ENCODE data around the gene MICB. TPM values are rescaled to one million over a fixed set of nuclear protein-coding genes. Genes with fewer than 3 reads are reported as not detected.

The MICB gene
- total and polyA plus RNA-seq, 9 of the 15 experiments (the other 6 are each of a cell fraction or from before 2014, with no cell fraction given), result 13.3 to 34.5 (median 19.8) TPM

DNA sequence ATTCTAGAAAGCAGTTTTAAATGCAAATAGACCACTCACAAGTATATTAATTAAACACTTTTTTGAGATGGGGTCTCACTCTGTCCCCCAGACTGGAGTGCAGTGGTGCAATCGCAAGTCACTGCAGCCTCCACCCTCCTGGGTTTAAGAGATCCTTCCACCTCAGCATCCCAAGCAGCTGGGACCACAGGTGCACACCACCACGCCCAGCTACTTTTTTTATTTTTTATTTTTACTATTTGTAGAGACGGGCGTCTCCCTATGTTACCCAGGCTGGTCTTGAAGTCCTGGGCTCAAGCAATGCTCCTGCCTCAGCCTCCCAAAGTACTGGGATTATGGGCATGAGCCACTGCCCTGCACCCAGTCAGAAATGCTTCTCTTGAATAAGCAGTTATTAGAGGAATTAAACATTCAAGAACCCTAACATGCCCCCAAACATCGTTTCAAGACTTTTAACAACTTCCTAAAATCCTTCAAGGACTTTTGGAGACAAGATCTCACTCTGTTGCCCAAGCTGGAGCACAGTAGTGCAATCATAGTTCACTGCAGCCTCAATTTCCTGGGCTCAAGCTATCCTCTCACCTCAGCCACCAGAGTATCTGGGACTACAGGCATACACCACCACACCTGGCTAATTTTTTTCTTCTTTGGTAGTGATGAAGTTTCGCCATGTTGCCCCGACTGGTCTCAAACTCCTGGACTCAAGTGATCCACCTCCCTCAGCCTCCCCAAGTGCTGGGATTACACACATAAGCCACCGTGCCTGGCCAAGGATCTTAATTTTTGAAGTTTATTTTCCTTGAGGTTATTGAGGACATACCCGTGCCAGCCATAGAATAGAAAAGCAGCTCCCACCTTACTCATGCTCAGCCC, 34.1 kb downstream of the MICB start (continued):
- TF ChIP-seq MYNN (IDR thresholded peaks at IDR 0.05) (0 out of 2 replicates have a peak, but pooled peaks have one; percentile 34), MYNN (CRISPR knock-in tag; IDR thresholded peaks at IDR 0.05) (no peak), ILF3 (IDR thresholded peaks at IDR 0.05; ENCODE audit: borderline replicate concordance) (peak; percentile 75; the same call in 1 of the 2 replicates)

DNA sequence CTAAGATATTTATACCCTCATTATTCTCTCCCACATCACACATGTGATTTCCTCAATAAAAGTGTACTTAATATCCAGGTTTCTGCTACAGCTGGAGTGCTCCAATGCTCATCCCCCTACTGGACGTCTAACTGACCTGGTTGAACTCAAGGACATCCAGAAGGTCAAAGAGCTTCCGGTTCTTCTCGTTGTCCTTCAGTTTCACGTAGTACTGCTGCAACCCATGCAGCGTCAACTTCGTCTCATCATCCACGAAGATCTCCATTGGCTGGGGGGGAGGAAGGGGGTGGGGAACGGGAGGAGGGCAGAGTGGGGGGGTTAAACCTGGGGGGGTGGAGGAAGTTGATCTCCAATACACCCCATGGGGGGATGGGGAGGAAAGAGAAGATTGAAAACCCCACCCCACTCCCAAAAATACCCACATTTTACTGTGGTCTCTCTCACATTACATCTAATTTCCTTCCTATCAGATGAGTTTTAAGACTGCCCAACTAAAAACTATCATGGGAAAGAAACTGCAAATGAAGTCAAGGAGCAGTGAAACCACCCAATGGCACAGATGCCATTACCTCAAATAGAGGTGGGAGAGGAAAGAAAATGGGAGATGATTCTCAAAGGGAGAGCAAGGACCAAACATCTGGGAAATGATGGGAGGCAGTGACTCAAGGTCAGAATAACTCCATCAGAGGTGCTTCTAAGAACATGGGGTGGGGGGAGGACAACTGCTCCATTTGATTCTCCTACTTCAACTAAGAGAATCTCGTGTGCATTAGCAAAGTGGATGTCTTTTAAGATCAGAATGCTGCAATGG, 34.9 kb downstream of the MICB start:
- POLR2A ChIA-PET, result interaction anchor here (0.6 to 6.3 kb wide), 14 partner anchors 7 to 1221 kb away, joined by 3 to 107 read pairs (median 4); partner anchors contain the start of genes ATP6V1G2, DDX39B, MICB and NCR3
- BruUV-seq (replicated peaks), result no TSS peak
- TF ChIP-seq, protein P1, sequence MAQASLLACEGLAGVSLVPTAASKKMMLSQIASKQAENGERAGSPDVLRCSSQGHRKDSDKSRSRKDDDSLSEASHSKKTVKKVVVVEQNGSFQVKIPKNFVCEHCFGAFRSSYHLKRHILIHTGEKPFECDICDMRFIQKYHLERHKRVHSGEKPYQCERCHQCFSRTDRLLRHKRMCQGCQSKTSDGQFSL (CRISPR knock-in tag; IDR thresholded peaks at IDR 0.05), result no peak
- TF ChIP-seq, protein P1 (tag; IDR thresholded peaks at IDR 0.05), result peak in 1 of 2 experiments; percentile 76; a peak in 2 of 4 replicates
- TF ChIP-seq, protein P2, sequence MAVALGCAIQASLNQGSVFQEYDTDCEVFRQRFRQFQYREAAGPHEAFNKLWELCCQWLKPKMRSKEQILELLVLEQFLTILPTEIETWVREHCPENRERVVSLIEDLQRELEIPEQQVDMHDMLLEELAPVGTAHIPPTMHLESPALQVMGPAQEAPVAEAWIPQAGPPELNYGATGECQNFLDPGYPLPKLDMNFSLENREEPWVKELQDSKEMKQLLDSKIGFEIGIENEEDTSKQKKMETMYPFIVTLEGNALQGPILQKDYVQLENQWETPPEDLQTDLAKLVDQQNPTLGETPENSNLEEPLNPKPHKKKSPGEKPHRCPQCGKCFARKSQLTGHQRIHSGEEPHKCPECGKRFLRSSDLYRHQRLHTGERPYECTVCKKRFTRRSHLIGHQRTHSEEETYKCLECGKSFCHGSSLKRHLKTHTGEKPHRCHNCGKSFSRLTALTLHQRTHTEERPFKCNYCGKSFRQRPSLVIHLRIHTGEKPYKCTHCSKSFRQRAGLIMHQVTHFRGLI (CRISPR knock-in tag; IDR thresholded peaks at IDR 0.05), result no peak
- TF ChIP-seq, protein P3, sequence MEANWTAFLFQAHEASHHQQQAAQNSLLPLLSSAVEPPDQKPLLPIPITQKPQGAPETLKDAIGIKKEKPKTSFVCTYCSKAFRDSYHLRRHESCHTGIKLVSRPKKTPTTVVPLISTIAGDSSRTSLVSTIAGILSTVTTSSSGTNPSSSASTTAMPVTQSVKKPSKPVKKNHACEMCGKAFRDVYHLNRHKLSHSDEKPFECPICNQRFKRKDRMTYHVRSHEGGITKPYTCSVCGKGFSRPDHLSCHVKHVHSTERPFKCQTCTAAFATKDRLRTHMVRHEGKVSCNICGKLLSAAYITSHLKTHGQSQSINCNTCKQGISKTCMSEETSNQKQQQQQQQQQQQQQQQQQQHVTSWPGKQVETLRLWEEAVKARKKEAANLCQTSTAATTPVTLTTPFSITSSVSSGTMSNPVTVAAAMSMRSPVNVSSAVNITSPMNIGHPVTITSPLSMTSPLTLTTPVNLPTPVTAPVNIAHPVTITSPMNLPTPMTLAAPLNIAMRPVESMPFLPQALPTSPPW (CRISPR knock-in tag; IDR thresholded peaks at IDR 0.05), result peak; percentile 54; the same call in 1 of the 2 replicates
- TF ChIP-seq NR2F6 (CRISPR knock-in tag; IDR thresholded peaks at IDR 0.05), result no peak
- TF ChIP-seq, protein P4, sequence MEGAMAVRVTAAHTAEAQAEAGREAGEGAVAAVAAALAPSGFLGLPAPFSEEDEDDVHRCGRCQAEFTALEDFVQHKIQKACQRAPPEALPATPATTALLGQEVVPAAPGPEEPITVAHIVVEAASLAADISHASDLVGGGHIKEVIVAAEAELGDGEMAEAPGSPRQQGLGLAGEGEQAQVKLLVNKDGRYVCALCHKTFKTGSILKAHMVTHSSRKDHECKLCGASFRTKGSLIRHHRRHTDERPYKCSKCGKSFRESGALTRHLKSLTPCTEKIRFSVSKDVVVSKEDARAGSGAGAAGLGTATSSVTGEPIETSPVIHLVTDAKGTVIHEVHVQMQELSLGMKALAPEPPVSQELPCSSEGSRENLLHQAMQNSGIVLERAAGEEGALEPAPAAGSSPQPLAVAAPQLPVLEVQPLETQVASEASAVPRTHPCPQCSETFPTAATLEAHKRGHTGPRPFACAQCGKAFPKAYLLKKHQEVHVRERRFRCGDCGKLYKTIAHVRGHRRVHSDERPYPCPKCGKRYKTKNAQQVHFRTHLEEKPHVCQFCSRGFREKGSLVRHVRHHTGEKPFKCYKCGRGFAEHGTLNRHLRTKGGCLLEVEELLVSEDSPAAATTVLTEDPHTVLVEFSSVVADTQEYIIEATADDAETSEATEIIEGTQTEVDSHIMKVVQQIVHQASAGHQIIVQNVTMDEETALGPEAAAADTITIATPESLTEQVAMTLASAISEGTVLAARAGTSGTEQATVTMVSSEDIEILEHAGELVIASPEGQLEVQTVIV (CRISPR knock-in tag; IDR thresholded peaks at IDR 0.05; ENCODE audit: borderline replicate concordance), result no peak
- 0 out of 2 replicates have a peak, but pooled peaks have one; percentile 16 for TF ChIP-seq ETV1 (tag; conservative IDR thresholded peaks at IDR 0.05; ENCODE audit: low read depth)

More for the DNA sequence above, 34.9 kb downstream of the MICB start:
- Histone ChIP-seq H3K27ac (ENCODE audit: extremely low read depth, low read depth, low read length) (peak overlapping the region; percentile 9; the same call in 1 of the 3 replicates), H3K4me1 (replicated peaks in 1 of 2; ENCODE audit: control insufficient read depth in 2 of 2, insufficient read depth in 2 of 2, low read length in 2 of 2) (peaks cover 0 to 17% of the 10 kb centered on the region in 2 experiments; a peak in 3 of 5 replicates), H3K4me2 (ENCODE audit: insufficient read depth, low read length) (no peak overlapping the region), H3K79me2 (ENCODE audit: control insufficient read depth, insufficient read depth, low read length) (peaks cover 47% of the 10 kb centered on the region), H2AFZ (ENCODE audit: low read depth, low read length) (no peak overlapping the region), H3K9me1 (ENCODE audit: control insufficient read depth, insufficient read depth, low read length) (peaks cover 6% of the 10 kb centered on the region), H3K9me3 (replicated peaks; ENCODE audit: control insufficient read depth, insufficient read depth, low read depth, low read length) (no peaks in the 10 kb centered on the region), H3K36me3 (ENCODE audit: control insufficient read depth, insufficient read depth, low read length) (peaks cover 84% of the 10 kb centered on the region), H3K27me3 (ENCODE audit: control insufficient read depth in 2 of 2, insufficient read depth in 2 of 2, low read length in 2 of 2) (no peaks in the 10 kb centered on the region), H4K20me1 (replicated peaks; ENCODE audit: control insufficient read depth, insufficient read depth, low read length) (peaks cover 43% of the 10 kb centered on the region), H3K4me3 (no peak overlapping the region), H3K9ac (ENCODE audit: insufficient read depth in 1 of 2, low read depth in 2 of 2, low read length in 2 of 2) (no peak overlapping the region)
- intact Hi-C loops (cut with micrococcal nuclease) (no loop called here), in situ Hi-C loops (cut with MboI) (loop anchor here (5.0 to 25.0 kb wide), 2 partner anchors 36 to 1429 kb away; partner anchors contain the start of genes BRD2, HLA-DMA and MICB)
- peak; percentile 58 for FAIRE-seq
- peak in 1 of 4 experiments; percentile 54 for DNase-seq (ENCODE audit: extremely low read depth in 1 of 4, low spot score in 3 of 4)
- ATAC-seq, result no peak
- CTCF ChIA-PET (ENCODE audit: low intra/inter-chr PET ratio), result no interaction called here
- 68% methylated on average over 6 of the region's 9 CpGs for WGBS (ENCODE audit: insufficient coverage, low coverage, missing lambda C conversion rate)

Data from K562 (cell line).